Activated CD4-positive, alpha-beta memory T cell treated with anti-CD3 and anti-CD28 coated beads, Interleukin-2, amount 10 ng/mL, durations not matched to agents 7 days and 5 days (primary cell): ENCODE measurements around the gene STK32B. TPM values are rescaled to one million over a fixed set of nuclear protein-coding genes. Genes with fewer than 3 reads are reported as not detected.
"Not testable (repeated sequence)": the region's sequence is repeated elsewhere in the genome, so short reads cannot be mapped to it uniquely, and the experiment has no call there.

ENCODE experiments used
- CTCF ChIA-PET: fragments of 350-600 bp; sonication (Branson Sonifier 250); formaldehyde crosslinking; loops from one replicate; lab custom pipeline; 2021; ENCODE audit warnings: antibody characterized with exemption, inconsistent platforms; lab: Charles Lee
- POLR2A ChIA-PET: fragments of 350-600 bp; sonication (Branson Sonifier 250); formaldehyde crosslinking; loops from one replicate; lab custom pipeline; 2021; ENCODE audit warnings: antibody characterized with exemption; lab: Charles Lee
- DNase-seq: peaks from one replicate; pipeline ENCODE4 v3.0.0-alpha.2; 2020
- H3K27ac Mint-ChIP-seq: one replicate; pipeline ENCODE4 v1.8.0; 2021; ENCODE audit warnings: mild to moderate bottlenecking, mixed read lengths
- H3K27me3 Mint-ChIP-seq: one replicate; pipeline ENCODE4 v1.8.0; 2021; ENCODE audit warnings: mixed read lengths
- H3K36me3 Mint-ChIP-seq: one replicate; pipeline ENCODE4 v1.8.0; 2021; ENCODE audit warnings: low read depth, mixed read lengths
- H3K4me1 Mint-ChIP-seq: one replicate; pipeline ENCODE4 v1.8.0; 2021; ENCODE audit warnings: mixed read lengths
- H3K4me3 Mint-ChIP-seq: one replicate; pipeline ENCODE4 v1.8.0; 2021; ENCODE audit warnings: mild to moderate bottlenecking, mixed read lengths
- H3K9me3 Mint-ChIP-seq: one replicate; pipeline ENCODE4 v1.8.0; 2021; ENCODE audit warnings: mixed read lengths
- total RNA-seq, 2 experiments: library from RNA; stranded (reverse); gene quantifications; one replicate each; pipeline ENCODE4 v1.2.3, GENCODE V29; 2021

STK32B gene
- total RNA-seq, 2 experiments from 2014 or later, result not detected

GRCh38 chr4:5166377-5166776, 115.1 kb downstream of the STK32B start:
- DNase-seq, result no peak

DNA sequence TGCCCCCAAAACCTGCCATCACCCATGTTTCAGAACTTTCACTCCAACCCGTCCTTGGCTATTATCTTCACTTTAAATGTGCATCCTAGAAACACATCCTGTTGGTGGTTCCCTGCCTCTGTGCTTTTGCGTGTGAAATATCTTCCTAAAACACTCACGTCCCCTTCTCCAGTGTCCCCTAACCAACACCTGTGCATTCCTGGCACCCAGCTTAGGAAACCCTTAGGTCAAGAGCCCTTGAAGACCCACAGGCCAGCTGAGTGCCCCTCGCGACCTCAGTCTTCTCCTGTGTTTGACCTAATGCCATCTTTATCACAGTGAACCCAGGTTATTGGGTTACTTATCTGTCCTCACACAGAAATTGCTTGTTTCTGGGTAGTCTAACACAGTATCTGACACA, 117.6 kb downstream of the STK32B start:
- Mint-ChIP-seq H3K27me3 (no peaks in the 10 kb centered on the region), H3K4me1 (no peaks in the 10 kb centered on the region), H3K36me3 (no peaks in the 10 kb centered on the region), H3K4me3 (no peak overlapping the region), H3K9me3 (peaks cover 7% of the 10 kb centered on the region), H3K27ac (no peak overlapping the region)
- POLR2A ChIA-PET, result no interaction called here
- CTCF ChIA-PET, result no interaction called here
- no peak for DNase-seq

More at GRCh38 chr4:5166377-5166776, 115.1 kb downstream of the STK32B start:
- CTCF ChIA-PET, result no interaction called here
- peaks cover 7% of the 10 kb centered on the region for H3K9me3 Mint-ChIP-seq
- no peaks in the 10 kb centered on the region for H3K4me1 Mint-ChIP-seq
- H3K27me3 Mint-ChIP-seq, result no peaks in the 10 kb centered on the region
- POLR2A ChIA-PET, result no interaction called here
- no peak overlapping the region for H3K4me3 Mint-ChIP-seq
- H3K27ac Mint-ChIP-seq, result no peak overlapping the region
- no peaks in the 10 kb centered on the region for H3K36me3 Mint-ChIP-seq

DNA sequence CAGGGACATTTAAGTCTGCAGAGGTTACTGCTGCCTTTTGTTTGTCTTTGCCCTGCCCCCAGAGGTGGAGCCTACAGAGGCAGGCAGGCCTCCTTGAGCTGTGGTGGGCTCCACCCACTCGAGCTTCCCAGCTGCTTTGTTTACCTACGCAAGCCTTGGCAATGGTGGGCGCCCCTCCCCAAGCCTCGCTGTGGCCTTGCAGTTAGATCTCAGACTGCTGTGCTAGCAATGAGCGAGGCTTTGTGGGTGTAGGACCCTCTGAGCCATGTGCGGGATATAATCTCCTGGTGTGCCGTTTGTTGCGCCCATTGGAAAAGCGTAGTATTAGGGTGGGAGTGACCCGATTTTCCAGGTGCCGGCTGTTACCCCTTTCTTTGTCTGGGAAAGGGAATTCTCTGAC, 124.6 kb downstream of the STK32B start:
- H3K27ac Mint-ChIP-seq, H3K27me3 Mint-ChIP-seq, H3K4me3 Mint-ChIP-seq, H3K4me1 Mint-ChIP-seq, POLR2A ChIA-PET, H3K9me3 Mint-ChIP-seq, DNase-seq, CTCF ChIA-PET, H3K36me3 Mint-ChIP-seq: not testable (repeated sequence)

DNA sequence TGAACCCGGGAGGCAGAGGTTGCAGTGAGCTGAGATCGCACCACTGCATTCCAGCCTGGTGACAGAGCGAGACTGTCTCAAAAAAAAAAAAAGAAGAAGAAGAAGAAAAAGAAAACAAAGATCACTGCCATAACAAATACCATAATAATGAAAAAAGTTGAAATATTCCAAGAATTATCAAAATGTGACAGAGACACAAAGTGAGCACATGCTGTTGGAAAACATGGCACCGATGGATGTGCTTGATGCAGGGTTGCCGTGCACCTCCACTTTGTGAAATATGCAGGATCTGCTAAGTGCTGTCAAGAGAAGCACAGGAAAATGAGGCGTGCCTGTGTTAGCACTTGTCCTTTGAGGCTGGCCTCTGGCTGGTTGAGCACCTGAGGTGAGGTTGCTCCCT, 133.3 kb downstream of the STK32B start:
- ChIA-PET CTCF (no interaction called here), POLR2A (no interaction called here)
- Mint-ChIP-seq H3K4me1 (no peaks in the 10 kb centered on the region), H3K27me3 (no peaks in the 10 kb centered on the region), H3K4me3 (no peak overlapping the region), H3K9me3 (no peaks in the 10 kb centered on the region), H3K27ac (no peak overlapping the region), H3K36me3 (no peaks in the 10 kb centered on the region)
- DNase-seq, result no peak

DNA sequence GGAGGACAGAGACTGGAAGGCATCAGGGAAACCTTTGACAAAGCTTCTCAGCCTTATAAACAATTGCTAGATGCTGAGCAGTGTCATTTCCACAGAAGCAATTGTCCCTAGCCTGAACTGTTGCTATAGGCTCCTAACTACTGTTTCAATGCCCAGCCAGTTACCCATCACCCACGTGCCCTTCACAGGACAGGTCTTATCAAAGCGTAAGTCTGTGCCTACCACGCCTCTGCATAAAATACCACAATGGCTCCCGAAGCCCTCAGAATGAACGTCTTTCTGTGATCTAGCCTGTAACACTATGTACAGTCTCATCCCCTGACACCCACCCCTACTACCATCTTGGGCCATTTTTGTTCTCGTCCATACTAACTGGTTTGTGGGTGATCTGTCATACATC, 134.3 kb downstream of the STK32B start:
- POLR2A ChIA-PET, result no interaction called here
- CTCF ChIA-PET, result no interaction called here
- no peaks in the 10 kb centered on the region for H3K9me3 Mint-ChIP-seq
- no peak overlapping the region for H3K4me3 Mint-ChIP-seq
- H3K36me3 Mint-ChIP-seq, result no peaks in the 10 kb centered on the region
- H3K27ac Mint-ChIP-seq, result no peak overlapping the region
- DNase-seq, result no peak
- no peaks in the 10 kb centered on the region for H3K27me3 Mint-ChIP-seq
- H3K4me1 Mint-ChIP-seq, result no peaks in the 10 kb centered on the region

GRCh38 chr4:5186271-5187064, 135.2 kb downstream of the STK32B start:
- Mint-ChIP-seq H3K27ac (no peak overlapping the region), H3K4me1 (no peaks in the 10 kb centered on the region), H3K36me3 (no peaks in the 10 kb centered on the region), H3K4me3 (no peak overlapping the region), H3K27me3 (no peaks in the 10 kb centered on the region), H3K9me3 (no peaks in the 10 kb centered on the region)
- DNase-seq, result no peak
- ChIA-PET CTCF (no interaction called here), POLR2A (no interaction called here)

DNA sequence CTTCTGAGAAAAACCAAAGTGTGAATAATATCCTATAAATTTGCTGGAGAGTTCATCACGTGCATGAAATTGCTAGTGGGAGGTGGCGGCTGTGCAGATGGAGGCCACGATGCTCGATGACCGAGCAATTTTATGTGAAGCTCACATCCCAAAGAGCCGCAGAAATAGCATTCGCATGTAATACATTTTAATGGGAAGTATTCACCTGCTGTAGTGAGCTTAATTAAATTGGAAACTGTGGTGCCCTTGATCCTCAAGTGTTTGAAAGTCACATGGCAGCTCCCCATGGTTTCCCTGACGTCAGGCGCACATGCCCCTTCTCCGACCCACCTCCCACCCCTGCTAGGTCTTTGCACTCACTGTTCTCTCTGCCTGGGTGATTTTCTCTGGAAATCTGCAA, 136.8 kb downstream of the STK32B start:
- H3K9me3 Mint-ChIP-seq, result no peaks in the 10 kb centered on the region
- no peak overlapping the region for H3K4me3 Mint-ChIP-seq
- H3K4me1 Mint-ChIP-seq, result no peaks in the 10 kb centered on the region
- ChIA-PET POLR2A (no interaction called here), CTCF (no interaction called here)
- no peak overlapping the region for H3K27ac Mint-ChIP-seq
- no peak for DNase-seq
- H3K36me3 Mint-ChIP-seq, result no peaks in the 10 kb centered on the region
- no peaks in the 10 kb centered on the region for H3K27me3 Mint-ChIP-seq

GRCh38 chr4:5191831-5192230, 140.6 kb downstream of the STK32B start:
- no peaks in the 10 kb centered on the region for H3K27me3 Mint-ChIP-seq
- no peaks in the 10 kb centered on the region for H3K4me1 Mint-ChIP-seq
- no peak for DNase-seq
- H3K9me3 Mint-ChIP-seq, result no peaks in the 10 kb centered on the region
- CTCF ChIA-PET, result no interaction called here
- no peaks in the 10 kb centered on the region for H3K36me3 Mint-ChIP-seq
- H3K27ac Mint-ChIP-seq, result no peak overlapping the region
- POLR2A ChIA-PET, result no interaction called here
- no peak overlapping the region for H3K4me3 Mint-ChIP-seq

GRCh38 chr4:5192271-5192670, 141.0 kb downstream of the STK32B start:
- Mint-ChIP-seq H3K27me3 (no peaks in the 10 kb centered on the region), H3K4me1 (no peaks in the 10 kb centered on the region), H3K4me3 (no peak overlapping the region), H3K36me3 (no peaks in the 10 kb centered on the region), H3K9me3 (no peaks in the 10 kb centered on the region), H3K27ac (no peak overlapping the region)
- CTCF ChIA-PET, result no interaction called here
- no peak for DNase-seq
- POLR2A ChIA-PET, result no interaction called here

- Mint-ChIP-seq H3K9me3 (no peaks in the 10 kb centered on the region), H3K4me3 (no peak overlapping the region), H3K27ac (no peak overlapping the region), H3K27me3 (no peaks in the 10 kb centered on the region), H3K36me3 (no peaks in the 10 kb centered on the region), H3K4me1 (no peaks in the 10 kb centered on the region)
- DNase-seq, result no peak
- ChIA-PET POLR2A (no interaction called here), CTCF (no interaction called here)
Observed at GRCh38 chr4:5192678-5193077, 141.4 kb downstream of the STK32B start.

DNA sequence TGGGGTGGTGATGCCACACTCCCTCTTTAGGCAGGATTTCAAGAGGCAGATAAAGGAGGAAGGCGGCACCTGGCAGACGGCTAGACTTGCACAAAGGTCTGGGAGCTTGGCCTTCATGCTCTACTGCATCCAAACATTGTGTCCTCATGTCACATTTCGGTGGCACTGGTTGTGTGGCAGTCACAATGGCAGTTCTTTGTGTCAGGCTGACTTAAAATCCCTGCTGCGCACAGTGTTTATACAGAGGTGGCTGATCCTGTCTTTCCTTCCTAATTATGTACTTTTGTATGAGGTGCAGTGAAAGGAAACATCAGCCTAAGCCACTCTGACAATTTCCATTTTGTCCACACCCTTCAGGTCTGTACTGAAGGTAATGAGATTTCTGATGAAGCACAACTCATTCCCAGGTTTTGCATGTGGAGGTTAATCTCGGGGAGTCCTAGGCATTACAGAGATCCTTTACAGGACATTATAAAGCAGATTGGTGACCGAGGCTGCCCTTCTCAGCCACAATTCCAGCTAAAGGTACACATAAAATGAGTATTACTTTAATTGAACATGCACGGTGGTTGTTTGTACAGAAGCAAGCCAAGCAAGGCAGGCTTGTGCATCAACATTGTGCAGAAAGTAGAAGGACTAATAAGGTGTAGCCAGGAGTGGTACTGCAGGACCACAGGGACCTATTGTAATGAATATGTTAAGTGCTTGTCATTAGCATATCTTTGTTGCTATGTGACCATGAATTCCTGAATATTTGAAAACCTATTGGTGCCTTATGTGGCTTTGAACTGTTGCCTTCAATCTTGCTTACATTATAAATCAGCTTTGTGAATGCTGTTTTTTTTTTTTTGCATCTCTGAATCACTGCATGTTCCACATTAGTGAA, 147.6 kb downstream of the STK32B start:
- POLR2A ChIA-PET, result no interaction called here
- no peak overlapping the region for H3K4me3 Mint-ChIP-seq
- no peaks in the 10 kb centered on the region for H3K36me3 Mint-ChIP-seq
- no peak for DNase-seq
- no peaks in the 10 kb centered on the region for H3K27me3 Mint-ChIP-seq
- CTCF ChIA-PET, result interaction anchor here (0.6 kb wide), 1 partner anchor 67 kb away, joined by 3 read pairs; no protein-coding TSS in a partner anchor
- no peak overlapping the region for H3K27ac Mint-ChIP-seq
- H3K9me3 Mint-ChIP-seq, result no peaks in the 10 kb centered on the region
- H3K4me1 Mint-ChIP-seq, result no peaks in the 10 kb centered on the region

DNA sequence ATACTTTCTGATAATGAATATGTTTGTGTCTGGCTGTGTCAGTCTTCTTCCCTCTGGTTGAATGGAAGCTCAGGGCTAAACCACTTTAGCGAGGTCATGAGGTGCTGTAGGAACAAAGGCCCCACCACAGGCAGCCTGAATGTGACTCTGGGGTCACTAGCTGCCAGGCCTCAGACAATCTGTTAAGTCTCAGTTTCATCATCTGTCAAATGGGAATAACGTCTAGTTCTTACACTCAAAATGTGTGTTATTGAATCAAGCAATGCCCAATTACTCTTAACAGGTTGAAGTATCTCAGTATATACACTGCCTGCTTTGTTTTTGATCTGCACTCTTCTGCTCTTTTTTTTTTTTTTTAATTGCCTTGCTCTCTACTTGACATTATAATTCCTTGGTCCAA, 148.6 kb downstream of the STK32B start:
- no peak overlapping the region for H3K4me3 Mint-ChIP-seq
- CTCF ChIA-PET, result no interaction called here
- peaks cover 2% of the 10 kb centered on the region for H3K9me3 Mint-ChIP-seq

GRCh38 chr4:5200513-5200912, 149.2 kb downstream of the STK32B start:
- no peak overlapping the region for H3K4me3 Mint-ChIP-seq
- H3K9me3 Mint-ChIP-seq, result peaks cover 2% of the 10 kb centered on the region
- H3K27ac Mint-ChIP-seq, result no peak overlapping the region
- no peaks in the 10 kb centered on the region for H3K27me3 Mint-ChIP-seq
- ChIA-PET CTCF (no interaction called here), POLR2A (no interaction called here)
- no peak for DNase-seq
- no peaks in the 10 kb centered on the region for H3K36me3 Mint-ChIP-seq
- H3K4me1 Mint-ChIP-seq, result no peaks in the 10 kb centered on the region

More for the DNA sequence above, 148.6 kb downstream of the STK32B start:
- Mint-ChIP-seq H3K4me1 (no peaks in the 10 kb centered on the region), H3K27me3 (no peaks in the 10 kb centered on the region), H3K36me3 (no peaks in the 10 kb centered on the region), H3K27ac (no peak overlapping the region)
- no peak for DNase-seq
- POLR2A ChIA-PET, result no interaction called here
